ENCODE measurements around the gene RBPMS2.

RBPMS2 gene

GRCh38 chr15:64763874-64764273 lies 11.5 kb downstream of the RBPMS2 start:
- Histone ChIP-seq H3K36me3 (no peaks in the 10 kb centered on the region), H3K27ac (no peak overlapping the region), H3K9me3 (ENCODE audit: severe bottlenecking) (no peaks in the 10 kb centered on the region), H3K4me3 (ENCODE audit: low read depth, low read length) (no peak overlapping the region), H3K27me3 (ENCODE audit: insufficient read depth, low read depth, severe bottlenecking) (no peaks in the 10 kb centered on the region)
- no peak for DNase-seq
- TF ChIP-seq, protein P1, sequence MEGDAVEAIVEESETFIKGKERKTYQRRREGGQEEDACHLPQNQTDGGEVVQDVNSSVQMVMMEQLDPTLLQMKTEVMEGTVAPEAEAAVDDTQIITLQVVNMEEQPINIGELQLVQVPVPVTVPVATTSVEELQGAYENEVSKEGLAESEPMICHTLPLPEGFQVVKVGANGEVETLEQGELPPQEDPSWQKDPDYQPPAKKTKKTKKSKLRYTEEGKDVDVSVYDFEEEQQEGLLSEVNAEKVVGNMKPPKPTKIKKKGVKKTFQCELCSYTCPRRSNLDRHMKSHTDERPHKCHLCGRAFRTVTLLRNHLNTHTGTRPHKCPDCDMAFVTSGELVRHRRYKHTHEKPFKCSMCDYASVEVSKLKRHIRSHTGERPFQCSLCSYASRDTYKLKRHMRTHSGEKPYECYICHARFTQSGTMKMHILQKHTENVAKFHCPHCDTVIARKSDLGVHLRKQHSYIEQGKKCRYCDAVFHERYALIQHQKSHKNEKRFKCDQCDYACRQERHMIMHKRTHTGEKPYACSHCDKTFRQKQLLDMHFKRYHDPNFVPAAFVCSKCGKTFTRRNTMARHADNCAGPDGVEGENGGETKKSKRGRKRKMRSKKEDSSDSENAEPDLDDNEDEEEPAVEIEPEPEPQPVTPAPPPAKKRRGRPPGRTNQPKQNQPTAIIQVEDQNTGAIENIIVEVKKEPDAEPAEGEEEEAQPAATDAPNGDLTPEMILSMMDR (IDR thresholded peaks at IDR 0.05; ENCODE audit: low read depth, low read length): no peak

DNA sequence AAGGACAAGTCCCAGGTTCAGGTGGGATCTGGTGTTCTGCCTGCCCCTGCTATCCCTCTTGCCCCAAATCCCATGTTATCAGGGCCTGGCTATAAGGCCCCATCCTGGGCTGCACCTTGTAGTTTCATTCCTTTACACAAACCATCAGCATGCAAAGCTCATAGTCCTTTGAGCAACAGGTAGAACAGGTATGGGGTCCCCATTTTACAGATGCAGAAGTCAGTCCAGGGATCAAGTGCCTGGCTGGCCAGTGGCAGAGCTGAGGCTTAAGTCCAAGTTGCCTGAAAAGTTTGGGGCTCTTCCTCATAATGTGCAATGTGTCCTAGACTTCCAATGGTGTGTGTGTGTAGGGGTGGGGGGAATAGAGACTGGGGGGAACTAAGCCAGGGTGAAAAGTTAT lies 11.9 kb downstream of the RBPMS2 start:
- TF ChIP-seq, protein P1 (IDR thresholded peaks at IDR 0.05; ENCODE audit: low read depth, low read length): no peak
- Histone ChIP-seq H3K27me3 (ENCODE audit: insufficient read depth, low read depth, severe bottlenecking) (no peaks in the 10 kb centered on the region), H3K36me3 (no peaks in the 10 kb centered on the region), H3K9me3 (ENCODE audit: severe bottlenecking) (no peaks in the 10 kb centered on the region), H3K27ac (no peak overlapping the region), H3K4me3 (ENCODE audit: low read depth, low read length) (no peak overlapping the region)
- DNase-seq: no peak

DNA sequence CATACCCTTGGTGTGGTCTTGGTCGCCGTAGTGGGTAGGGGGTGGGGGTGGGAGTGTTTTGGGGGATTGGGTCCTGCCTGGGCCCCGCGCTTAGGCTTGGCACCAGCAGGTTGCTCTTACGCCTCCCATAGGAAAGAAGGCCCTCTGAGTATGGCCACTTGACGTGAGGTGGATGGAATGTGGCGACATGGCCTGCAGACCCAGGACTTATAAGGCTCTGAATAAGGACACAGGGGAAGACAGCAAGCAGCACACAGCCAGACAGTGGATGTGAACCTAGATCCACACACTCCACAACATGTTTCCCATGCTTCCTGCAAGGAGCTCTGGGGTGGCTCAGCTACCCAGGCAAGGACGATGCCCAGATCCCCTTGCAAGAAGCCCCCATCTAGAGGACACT lies 12.4 kb downstream of the RBPMS2 start:
- no peak for DNase-seq
- no peaks in the 10 kb centered on the region for H3K27me3 ChIP-seq (ENCODE audit: insufficient read depth, low read depth, severe bottlenecking)
- H3K9me3 ChIP-seq (ENCODE audit: severe bottlenecking): no peaks in the 10 kb centered on the region
- H3K27ac ChIP-seq: no peak overlapping the region
- TF ChIP-seq, protein P1 (IDR thresholded peaks at IDR 0.05; ENCODE audit: low read depth, low read length): no peak
- no peak overlapping the region for H3K4me3 ChIP-seq (ENCODE audit: low read depth, low read length)
- no peaks in the 10 kb centered on the region for H3K36me3 ChIP-seq

DNA sequence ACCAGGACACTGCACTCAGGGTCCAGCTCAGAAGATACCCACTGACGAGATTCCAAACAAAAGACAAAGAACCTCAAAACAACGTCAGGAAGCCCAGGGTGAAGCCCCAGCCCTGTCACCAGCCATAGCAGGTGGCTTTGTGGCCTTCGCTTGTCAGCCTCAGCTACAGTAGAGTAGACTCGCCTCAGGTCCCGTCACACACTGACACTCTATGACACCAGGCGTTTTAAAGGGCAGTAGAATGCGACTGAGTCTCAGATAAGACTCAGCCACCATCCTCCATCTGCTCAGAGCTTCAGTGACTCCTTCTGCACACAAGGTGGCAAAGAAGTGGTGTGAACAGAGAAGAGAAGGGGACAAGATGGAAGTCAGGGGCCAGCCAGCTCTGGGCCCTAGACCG lies 12.8 kb downstream of the RBPMS2 start:
- H3K27me3 ChIP-seq (ENCODE audit: insufficient read depth, low read depth, severe bottlenecking): no peaks in the 10 kb centered on the region
- H3K36me3 ChIP-seq: no peaks in the 10 kb centered on the region
- no peak overlapping the region for H3K4me3 ChIP-seq (ENCODE audit: low read depth, low read length)
- no peak overlapping the region for H3K27ac ChIP-seq
- no peak for DNase-seq
- TF ChIP-seq, protein P1 (IDR thresholded peaks at IDR 0.05; ENCODE audit: low read depth, low read length): no peak
- no peaks in the 10 kb centered on the region for H3K9me3 ChIP-seq (ENCODE audit: severe bottlenecking)

GRCh38 chr15:64761156-64761555 lies 14.2 kb downstream of the RBPMS2 start:
- no peak overlapping the region for H3K27ac ChIP-seq
- DNase-seq: no peak
- H3K4me3 ChIP-seq (ENCODE audit: low read depth, low read length): no peak overlapping the region
- H3K36me3 ChIP-seq: no peaks in the 10 kb centered on the region
- TF ChIP-seq, protein P1 (IDR thresholded peaks at IDR 0.05; ENCODE audit: low read depth, low read length): no peak
- H3K9me3 ChIP-seq (ENCODE audit: severe bottlenecking): no peaks in the 10 kb centered on the region
- no peaks in the 10 kb centered on the region for H3K27me3 ChIP-seq (ENCODE audit: insufficient read depth, low read depth, severe bottlenecking)

DNA sequence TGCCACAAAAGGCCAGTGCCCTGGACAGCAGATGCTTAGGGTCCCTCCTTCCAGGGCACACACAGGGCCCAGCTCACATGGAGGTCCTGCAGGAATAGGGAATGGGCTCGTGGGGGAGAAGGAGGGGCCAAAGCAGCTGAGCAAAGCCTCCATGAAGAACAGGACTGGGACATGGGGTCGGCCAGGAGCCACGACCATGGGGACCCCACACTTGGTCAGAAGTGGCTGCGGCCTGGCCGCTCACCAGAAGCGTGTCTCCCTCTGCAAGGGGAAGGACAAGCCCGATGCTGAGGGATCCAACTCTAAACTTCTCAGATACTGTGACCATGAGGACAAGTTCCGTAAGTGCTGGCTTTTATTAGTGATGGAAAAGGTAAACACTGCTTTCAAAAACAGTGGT lies 15.3 kb downstream of the RBPMS2 start:
- Histone ChIP-seq H3K4me3 (ENCODE audit: low read depth, low read length) (no peak overlapping the region), H3K9me3 (ENCODE audit: severe bottlenecking) (no peaks in the 10 kb centered on the region), H3K27me3 (ENCODE audit: insufficient read depth, low read depth, severe bottlenecking) (no peaks in the 10 kb centered on the region), H3K27ac (no peak overlapping the region), H3K36me3 (no peaks in the 10 kb centered on the region)
- DNase-seq: no peak
- TF ChIP-seq, protein P1 (IDR thresholded peaks at IDR 0.05; ENCODE audit: low read depth, low read length): no peak
